SK-N-SH treated with all-trans-retinoic acid at 6 μM for 48 hours (cell line): ENCODE results near the gene NKTR.

ENCODE experiments used
- ATAC-seq: fragments of 200-7000 bp; cut with Tn5 transposase; 3 replicates; pipeline ENCODE4 v1.9.1; 2020; ENCODE audit warnings: mild to moderate bottlenecking, moderate library complexity
- ARNTL ChIP-seq: fragments of 450-650 bp; formaldehyde crosslinking; IDR thresholded peaks from 2 replicates; pipeline ENCODE4 v1.5.0; 2020; ENCODE audit warnings: low read depth, mild to moderate bottlenecking, moderate library complexity, borderline replicate concordance
- CREB5 ChIP-seq: fragments of 250-450 bp; sonication (Bioruptor Pico); IDR thresholded peaks from 2 replicates; pipeline ENCODE4 v1.5.1; 2020; ENCODE audit warnings: low read depth, mild to moderate bottlenecking, moderate library complexity
- CSDC2 ChIP-seq: fragments of 250-450 bp; sonication (Bioruptor Pico); IDR thresholded peaks from 2 replicates; pipeline ENCODE4 v1.5.0; 2020; ENCODE audit warnings: mild to moderate bottlenecking, moderate library complexity
- CSRNP3 ChIP-seq: fragments of 250-450 bp; sonication (Bioruptor Pico); IDR thresholded peaks from 2 replicates; pipeline ENCODE4 v1.5.1; 2021; ENCODE audit warnings: mild to moderate bottlenecking, moderate library complexity
- GLIS3 ChIP-seq: fragments of 250-450 bp; sonication (Bioruptor Pico); IDR thresholded peaks from 2 replicates; pipeline ENCODE4 v1.5.0; 2020; ENCODE audit warnings: mild to moderate bottlenecking, moderate library complexity
- ISL1 ChIP-seq: fragments of 250-450 bp; sonication (Bioruptor Pico); IDR thresholded peaks from 2 replicates; pipeline ENCODE4 v2.1.2; 2022; ENCODE audit warnings: mild to moderate bottlenecking, moderate library complexity
- OSR1 ChIP-seq: fragments of 250-450 bp; sonication (Bioruptor Pico); IDR thresholded peaks from 2 replicates; pipeline ENCODE4 v1.8.0; 2022; ENCODE audit warnings: moderate library complexity, mild to moderate bottlenecking, inconsistent platforms
- PPARA ChIP-seq: fragments of 250-450 bp; sonication (Bioruptor Pico); IDR thresholded peaks from 2 replicates; pipeline ENCODE4 v1.5.0; 2020; ENCODE audit warnings: mild to moderate bottlenecking, borderline replicate concordance
- RARB ChIP-seq: fragments of 250-450 bp; sonication (Bioruptor Pico); IDR thresholded peaks from 2 replicates; pipeline ENCODE4 v1.8.0; 2021; ENCODE audit warnings: mild to moderate bottlenecking, moderate library complexity
- SNAI2 ChIP-seq: fragments of 250-450 bp; sonication (Bioruptor Pico); IDR thresholded peaks from 2 replicates; pipeline ENCODE4 v1.5.0; 2020; ENCODE audit warnings: mild to moderate bottlenecking, moderate library complexity
- TCF4 ChIP-seq: fragments of 250-450 bp; sonication (Bioruptor Pico); IDR thresholded peaks from 2 replicates; pipeline ENCODE4 v1.8.0; 2021; ENCODE audit warnings: mild to moderate bottlenecking, moderate library complexity, borderline replicate concordance
- TSHZ2 ChIP-seq: fragments of 250-450 bp; sonication (Bioruptor Pico); IDR thresholded peaks from 2 replicates; pipeline ENCODE4 v1.5.0; 2020; ENCODE audit warnings: mild to moderate bottlenecking, moderate library complexity
- ZFP3 ChIP-seq: fragments of 250-450 bp; sonication (Bioruptor Pico); IDR thresholded peaks from 2 replicates; pipeline ENCODE4 v1.5.0; 2020; ENCODE audit warnings: mild to moderate bottlenecking, moderate library complexity
- ZFP30 ChIP-seq: fragments of 450-650 bp; formaldehyde crosslinking; IDR thresholded peaks from 2 replicates; pipeline ENCODE4 v1.5.0; 2022; ENCODE audit warnings: mild to moderate bottlenecking, moderate library complexity
- ZNF565 ChIP-seq: fragments of 450-650 bp; formaldehyde crosslinking; conservative IDR thresholded peaks from 2 replicates; pipeline ENCODE4 v1.5.0; 2020; ENCODE audit warnings: low read depth, mild to moderate bottlenecking, moderate library complexity
- ZNF70 ChIP-seq: fragments of 450-650 bp; formaldehyde crosslinking; IDR thresholded peaks from 2 replicates; pipeline ENCODE4 v1.5.0; 2020; ENCODE audit warnings: mild to moderate bottlenecking, moderate library complexity
- ZNF8 ChIP-seq: fragments of 450-650 bp; formaldehyde crosslinking; IDR thresholded peaks from 2 replicates; pipeline ENCODE4 v1.5.0; 2020; ENCODE audit warnings: mild to moderate bottlenecking, moderate library complexity
- TF ChIP-seq, protein P1 (sequence below): fragments of 250-450 bp; sonication (Bioruptor Pico); IDR thresholded peaks from 2 replicates; pipeline ENCODE4 v1.8.0; 2020; ENCODE audit warnings: mild to moderate bottlenecking, moderate library complexity, borderline replicate concordance
- TF ChIP-seq, protein P2 (sequence below): fragments of 250-450 bp; sonication (Bioruptor Pico); IDR thresholded peaks from 2 replicates; pipeline ENCODE4 v1.8.0; 2021; ENCODE audit warnings: low read depth, mild to moderate bottlenecking, moderate library complexity, borderline replicate concordance

Gene NKTR

DNA sequence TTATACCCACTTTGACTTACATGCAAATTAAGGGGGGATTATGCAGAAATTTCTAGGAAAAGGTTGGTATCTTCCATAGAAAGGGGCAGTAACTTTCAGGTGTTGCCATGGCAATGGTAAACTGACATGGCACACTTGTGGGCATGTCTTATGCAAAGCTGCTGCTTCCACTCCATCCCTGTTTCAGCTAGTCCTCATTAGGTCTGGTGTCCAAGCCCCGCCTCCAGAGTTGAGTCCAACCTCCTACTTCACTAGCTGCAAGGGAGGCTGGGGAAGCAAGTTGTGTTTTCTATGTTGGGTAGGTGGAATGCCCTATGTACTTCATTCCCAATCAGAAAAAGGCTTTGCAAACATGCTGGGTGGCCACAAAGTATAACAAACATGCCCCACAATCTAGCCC is 70.2 kb downstream of the NKTR start (continued):
- TF ChIP-seq TSHZ2 (CRISPR knock-in tag) (no peak), CREB5 (no peak)

DNA sequence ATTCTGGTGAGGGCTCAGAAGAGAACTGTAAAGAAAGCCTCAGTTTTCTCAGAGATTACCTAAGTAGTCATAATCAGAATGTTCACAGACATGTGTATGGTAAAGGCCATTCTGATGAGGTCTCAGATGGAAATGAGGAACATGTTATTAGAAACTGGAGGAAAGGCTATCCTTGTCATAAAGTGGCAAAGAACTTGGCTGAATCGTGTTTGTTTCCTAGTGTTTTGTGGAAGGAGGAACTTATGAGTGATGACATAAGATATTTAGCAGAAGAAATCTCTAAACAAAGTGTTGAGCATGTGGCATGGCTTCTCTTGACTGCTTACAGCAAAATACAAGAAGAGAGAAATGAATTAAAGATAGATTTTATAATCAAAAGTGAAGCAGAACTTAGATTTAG is 72.0 kb downstream of the NKTR start:
- no peak for ATAC-seq
- TF ChIP-seq CSDC2 (CRISPR knock-in tag) (no peak), GLIS3 (CRISPR knock-in tag) (no peak), TSHZ2 (CRISPR knock-in tag) (no peak), OSR1 (CRISPR knock-in tag) (no peak), ZNF70 (no peak)

GRCh38 chr3:42673082-42673481 is 72.6 kb downstream of the NKTR start:
- no peak for ATAC-seq
- TF ChIP-seq OSR1 (CRISPR knock-in tag) (no peak), CSRNP3 (CRISPR knock-in tag) (no peak), TCF4 (CRISPR knock-in tag) (no peak), ZNF70 (no peak), CREB5 (no peak), PPARA (CRISPR knock-in tag) (no peak), GLIS3 (CRISPR knock-in tag) (no peak), ISL1 (CRISPR knock-in tag) (no peak), CSDC2 (CRISPR knock-in tag) (no peak), RARB (CRISPR knock-in tag) (no peak), ZFP30 (no peak), ARNTL (no peak), ZNF8 (CRISPR knock-in tag) (no peak), SNAI2 (CRISPR knock-in tag) (no peak), ZNF565 (CRISPR knock-in tag) (no peak), ZFP3 (CRISPR knock-in tag) (no peak)
- TF ChIP-seq, protein P1, sequence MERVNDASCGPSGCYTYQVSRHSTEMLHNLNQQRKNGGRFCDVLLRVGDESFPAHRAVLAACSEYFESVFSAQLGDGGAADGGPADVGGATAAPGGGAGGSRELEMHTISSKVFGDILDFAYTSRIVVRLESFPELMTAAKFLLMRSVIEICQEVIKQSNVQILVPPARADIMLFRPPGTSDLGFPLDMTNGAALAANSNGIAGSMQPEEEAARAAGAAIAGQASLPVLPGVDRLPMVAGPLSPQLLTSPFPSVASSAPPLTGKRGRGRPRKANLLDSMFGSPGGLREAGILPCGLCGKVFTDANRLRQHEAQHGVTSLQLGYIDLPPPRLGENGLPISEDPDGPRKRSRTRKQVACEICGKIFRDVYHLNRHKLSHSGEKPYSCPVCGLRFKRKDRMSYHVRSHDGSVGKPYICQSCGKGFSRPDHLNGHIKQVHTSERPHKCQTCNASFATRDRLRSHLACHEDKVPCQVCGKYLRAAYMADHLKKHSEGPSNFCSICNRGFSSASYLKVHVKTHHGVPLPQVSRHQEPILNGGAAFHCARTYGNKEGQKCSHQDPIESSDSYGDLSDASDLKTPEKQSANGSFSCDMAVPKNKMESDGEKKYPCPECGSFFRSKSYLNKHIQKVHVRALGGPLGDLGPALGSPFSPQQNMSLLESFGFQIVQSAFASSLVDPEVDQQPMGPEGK (CRISPR knock-in tag) = no peak
- TF ChIP-seq, protein P2, sequence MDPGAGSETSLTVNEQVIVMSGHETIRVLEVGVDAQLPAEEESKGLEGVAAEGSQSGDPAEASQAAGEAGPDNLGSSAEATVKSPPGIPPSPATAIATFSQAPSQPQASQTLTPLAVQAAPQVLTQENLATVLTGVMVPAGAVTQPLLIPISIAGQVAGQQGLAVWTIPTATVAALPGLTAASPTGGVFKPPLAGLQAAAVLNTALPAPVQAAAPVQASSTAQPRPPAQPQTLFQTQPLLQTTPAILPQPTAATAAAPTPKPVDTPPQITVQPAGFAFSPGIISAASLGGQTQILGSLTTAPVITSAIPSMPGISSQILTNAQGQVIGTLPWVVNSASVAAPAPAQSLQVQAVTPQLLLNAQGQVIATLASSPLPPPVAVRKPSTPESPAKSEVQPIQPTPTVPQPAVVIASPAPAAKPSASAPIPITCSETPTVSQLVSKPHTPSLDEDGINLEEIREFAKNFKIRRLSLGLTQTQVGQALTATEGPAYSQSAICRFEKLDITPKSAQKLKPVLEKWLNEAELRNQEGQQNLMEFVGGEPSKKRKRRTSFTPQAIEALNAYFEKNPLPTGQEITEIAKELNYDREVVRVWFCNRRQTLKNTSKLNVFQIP (CRISPR knock-in tag) = no peak
